ENCODE measurements around the gene TMPRSS11B.

DNA sequence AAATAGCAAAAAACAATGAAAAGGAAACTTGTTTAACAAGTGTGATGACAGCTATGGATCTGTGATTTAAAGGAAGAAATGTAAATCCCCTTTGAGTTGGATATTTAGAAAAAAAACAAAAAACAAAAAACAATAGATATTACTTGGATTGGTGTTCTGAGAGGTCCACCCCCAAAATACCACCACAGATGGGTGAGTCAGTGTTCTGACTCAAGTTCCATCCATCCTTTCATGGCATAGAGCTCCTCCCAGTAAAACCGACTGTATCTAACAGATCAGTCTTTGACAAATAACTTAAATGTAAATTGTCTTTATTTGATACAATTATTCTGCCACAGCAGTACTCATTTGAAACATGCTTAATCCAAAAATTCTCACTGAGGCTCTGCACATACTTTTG is 27.4 kb downstream of the TMPRSS11B start:
- TF ChIP-seq, protein P1, sequence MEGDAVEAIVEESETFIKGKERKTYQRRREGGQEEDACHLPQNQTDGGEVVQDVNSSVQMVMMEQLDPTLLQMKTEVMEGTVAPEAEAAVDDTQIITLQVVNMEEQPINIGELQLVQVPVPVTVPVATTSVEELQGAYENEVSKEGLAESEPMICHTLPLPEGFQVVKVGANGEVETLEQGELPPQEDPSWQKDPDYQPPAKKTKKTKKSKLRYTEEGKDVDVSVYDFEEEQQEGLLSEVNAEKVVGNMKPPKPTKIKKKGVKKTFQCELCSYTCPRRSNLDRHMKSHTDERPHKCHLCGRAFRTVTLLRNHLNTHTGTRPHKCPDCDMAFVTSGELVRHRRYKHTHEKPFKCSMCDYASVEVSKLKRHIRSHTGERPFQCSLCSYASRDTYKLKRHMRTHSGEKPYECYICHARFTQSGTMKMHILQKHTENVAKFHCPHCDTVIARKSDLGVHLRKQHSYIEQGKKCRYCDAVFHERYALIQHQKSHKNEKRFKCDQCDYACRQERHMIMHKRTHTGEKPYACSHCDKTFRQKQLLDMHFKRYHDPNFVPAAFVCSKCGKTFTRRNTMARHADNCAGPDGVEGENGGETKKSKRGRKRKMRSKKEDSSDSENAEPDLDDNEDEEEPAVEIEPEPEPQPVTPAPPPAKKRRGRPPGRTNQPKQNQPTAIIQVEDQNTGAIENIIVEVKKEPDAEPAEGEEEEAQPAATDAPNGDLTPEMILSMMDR (IDR thresholded peaks at IDR 0.05; ENCODE audit: insufficient read depth, low read length): no peak
- TF ChIP-seq POLR2AphosphoS5 (IDR thresholded peaks at IDR 0.05; ENCODE audit: low read depth): no peak

Measured in HL-60 (cell line).